GM11168 (cell line): Measurements from ENCODE around the gene SNX27.

Experiments used
- in situ Hi-C: fragments of 300-500 bp; cut with MboI; formaldehyde crosslinking; loops from one replicate; pipeline ENCODE4 v1.12.0; 2022; ENCODE audit warnings: low sequenced_read_pairs; ENCODE audit not compliant: unreplicated experiment

SNX27 gene

DNA sequence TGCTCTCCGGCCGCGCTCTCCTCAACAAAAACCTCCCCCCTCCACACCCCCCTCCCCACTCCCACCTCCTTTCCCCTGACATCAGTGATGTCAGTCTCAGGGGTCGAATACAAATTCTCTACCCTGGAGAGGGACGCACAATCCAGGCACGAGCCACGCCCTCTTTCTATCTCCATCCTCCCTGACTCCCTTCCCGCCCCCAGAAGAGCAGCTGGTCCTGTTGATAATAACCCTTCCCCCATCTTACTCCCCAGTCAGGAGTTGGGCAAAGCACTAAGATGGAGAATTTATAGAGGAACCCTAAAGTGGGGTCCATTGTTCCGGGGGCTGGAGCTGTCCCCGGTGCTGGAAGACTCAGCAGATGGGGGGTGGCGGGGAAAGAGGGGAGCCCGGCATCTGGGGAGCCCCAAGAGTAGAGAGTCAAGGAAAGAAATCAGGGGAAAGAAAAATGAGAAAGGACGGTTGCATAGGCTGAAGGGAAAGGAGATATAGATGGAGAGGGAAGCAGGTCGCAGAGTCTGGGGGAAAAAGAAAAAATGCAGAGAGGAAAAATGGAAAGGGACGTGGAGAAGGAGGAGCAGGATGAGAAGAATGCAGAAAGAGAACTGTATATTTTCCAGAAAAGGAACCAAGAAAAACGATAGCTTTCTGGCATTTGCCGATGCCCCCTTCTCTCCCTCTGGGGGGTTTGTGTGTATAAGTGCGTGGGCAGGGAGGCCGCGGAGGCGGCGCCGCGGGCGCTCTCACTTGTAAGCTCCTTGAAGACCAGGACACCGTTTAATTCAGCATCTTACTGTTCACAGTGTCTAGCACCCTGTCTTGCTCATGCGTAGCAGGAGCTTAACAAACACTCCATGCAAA lies 105.2 kb downstream of the SNX27 start, which contains the start of gene CELF3:
CELF3 (minus strand) TSS at position 33 of the 861 bp plus-strand sequence. CDS start 783 bp downstream, outside the sequence.
- in situ Hi-C loops, result no loop called here

DNA sequence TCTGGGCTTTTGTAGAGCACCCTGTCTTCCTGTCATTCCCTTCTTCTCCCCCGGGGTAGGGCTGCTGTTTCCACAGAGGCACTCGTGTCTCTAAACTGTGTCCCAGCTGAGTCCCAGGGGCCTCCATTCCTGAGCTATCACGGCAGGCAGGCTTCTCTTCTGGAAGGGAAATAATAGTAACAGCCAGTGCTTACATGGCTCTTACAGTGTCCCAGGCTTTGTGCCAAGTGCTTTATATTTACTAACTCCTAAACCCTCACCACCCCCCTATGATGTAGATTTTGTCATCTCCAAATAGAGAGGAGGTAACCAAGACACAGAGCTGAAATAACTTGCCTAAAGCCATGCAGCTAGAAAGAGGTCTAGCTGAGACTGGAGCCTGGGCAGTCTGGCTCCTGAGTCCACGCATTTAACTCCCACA lies 106.2 kb downstream of the SNX27 start:
- in situ Hi-C loops, result no loop called here

GRCh38 chr1:151718666-151719065 lies 106.8 kb downstream of the SNX27 start:
- in situ Hi-C loops, result no loop called here

DNA sequence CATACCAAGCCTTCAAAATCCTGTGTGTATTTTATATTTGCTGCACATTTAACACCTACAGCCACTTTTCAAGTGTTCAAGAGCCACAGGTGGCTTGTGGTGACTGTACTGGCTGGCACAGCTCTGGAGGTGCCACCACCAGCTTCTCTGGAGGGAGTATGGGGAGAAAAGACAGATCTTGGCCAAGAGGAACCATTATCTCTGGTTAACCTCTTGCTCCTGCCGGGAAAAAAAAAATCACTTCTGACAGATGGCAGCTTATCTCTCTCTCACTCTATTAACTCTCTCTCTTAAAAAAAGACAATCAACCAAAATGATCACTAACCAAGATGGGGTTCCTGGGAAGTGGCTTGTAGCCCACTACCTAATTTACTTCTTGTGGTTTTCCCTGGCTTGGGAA lies 108.3 kb downstream of the SNX27 start:
- in situ Hi-C loops, result no loop called here

GRCh38 chr1:151720554-151720953 lies 108.7 kb downstream of the SNX27 start:
- in situ Hi-C loops, result no loop called here

GRCh38 chr1:151720974-151721787 lies 109.3 kb downstream of the SNX27 start, which contains the start of gene RIIAD1:
Gene RIIAD1 (plus strand): TSS chr1:151721522. CDS start chr1:151721537, 15 bp downstream.
- in situ Hi-C loops, result no loop called here

DNA sequence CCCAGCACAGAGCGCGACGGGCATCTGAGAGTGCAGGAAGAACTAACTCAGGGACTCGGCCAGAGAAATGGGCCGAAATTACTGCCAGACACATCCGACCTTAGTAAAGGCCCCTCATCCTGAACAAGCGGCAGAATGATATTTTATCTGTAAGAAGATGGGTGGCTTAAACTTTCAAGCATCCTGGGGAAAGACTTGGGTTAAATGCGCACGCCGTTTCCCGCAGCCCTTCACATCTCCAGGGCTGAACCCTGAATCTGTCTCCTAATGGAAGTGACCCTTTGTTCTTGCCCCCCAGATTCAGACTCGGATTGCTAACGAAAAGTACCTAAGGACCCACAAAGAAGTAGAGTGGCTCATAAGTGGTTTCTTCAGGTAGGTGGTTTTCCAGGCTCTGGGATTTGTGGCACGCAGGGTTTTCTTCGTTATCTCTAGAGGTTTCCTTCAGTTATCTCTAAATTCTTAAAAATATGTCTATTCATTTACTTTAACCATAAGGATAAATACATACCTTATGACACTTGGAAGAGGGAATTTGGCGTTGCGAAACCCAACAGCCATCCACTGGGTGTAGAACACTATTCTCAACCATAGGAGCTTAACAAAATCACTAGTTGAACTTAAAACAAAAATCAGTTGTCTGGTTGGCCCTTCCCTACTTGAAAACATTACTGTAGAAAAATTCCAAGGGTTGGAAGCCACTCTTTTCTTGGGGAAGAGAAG lies 110.1 kb downstream of the SNX27 start:
- in situ Hi-C loops, result no loop called here

GRCh38 chr1:151723726-151724370 lies 112.0 kb downstream of the SNX27 start:
- in situ Hi-C loops, result no loop called here

DNA sequence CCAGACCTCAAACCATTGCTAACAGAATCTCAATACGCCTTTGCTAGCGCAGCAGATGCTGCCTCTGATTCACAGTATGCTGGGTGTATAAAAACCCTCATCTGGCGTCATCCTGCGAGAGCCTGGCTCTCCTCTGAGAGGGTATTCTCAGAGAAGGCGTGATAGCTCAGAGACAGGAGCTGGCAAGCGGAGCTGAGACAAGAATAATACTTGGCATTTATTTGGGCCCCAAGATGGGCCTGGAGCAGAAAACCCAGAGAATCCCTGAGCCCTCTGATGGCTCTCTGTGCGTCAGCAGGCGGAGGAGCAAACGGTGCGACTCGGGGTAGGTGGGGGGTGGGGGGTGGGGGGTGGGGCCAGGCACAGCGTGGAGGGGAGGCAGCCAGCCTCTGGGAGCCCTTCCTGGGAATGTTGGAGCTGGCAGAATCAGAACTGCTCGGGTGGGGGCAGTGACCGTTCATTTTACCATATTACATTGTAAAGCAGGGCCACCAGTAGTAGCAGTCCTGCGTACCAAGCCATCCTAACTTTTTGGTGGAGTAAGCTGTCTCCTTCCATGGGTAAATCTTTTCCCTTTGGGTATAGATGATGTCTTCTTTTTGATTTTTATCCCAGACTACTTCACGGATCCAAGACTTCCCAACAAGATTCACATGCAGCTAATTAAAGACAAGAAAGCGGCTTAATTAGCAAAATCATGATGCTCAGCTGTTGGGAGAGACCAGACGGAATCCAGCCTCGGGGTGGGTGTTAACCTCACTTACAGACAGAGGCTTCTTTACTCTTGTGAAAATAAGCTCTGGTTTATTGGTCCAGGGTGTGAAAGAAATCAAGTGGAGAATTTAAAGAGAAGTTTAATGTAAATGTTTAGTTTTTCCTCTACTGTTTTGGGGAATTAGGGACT lies 116.6 kb downstream of the SNX27 start:
- in situ Hi-C loops, result no loop called here

DNA sequence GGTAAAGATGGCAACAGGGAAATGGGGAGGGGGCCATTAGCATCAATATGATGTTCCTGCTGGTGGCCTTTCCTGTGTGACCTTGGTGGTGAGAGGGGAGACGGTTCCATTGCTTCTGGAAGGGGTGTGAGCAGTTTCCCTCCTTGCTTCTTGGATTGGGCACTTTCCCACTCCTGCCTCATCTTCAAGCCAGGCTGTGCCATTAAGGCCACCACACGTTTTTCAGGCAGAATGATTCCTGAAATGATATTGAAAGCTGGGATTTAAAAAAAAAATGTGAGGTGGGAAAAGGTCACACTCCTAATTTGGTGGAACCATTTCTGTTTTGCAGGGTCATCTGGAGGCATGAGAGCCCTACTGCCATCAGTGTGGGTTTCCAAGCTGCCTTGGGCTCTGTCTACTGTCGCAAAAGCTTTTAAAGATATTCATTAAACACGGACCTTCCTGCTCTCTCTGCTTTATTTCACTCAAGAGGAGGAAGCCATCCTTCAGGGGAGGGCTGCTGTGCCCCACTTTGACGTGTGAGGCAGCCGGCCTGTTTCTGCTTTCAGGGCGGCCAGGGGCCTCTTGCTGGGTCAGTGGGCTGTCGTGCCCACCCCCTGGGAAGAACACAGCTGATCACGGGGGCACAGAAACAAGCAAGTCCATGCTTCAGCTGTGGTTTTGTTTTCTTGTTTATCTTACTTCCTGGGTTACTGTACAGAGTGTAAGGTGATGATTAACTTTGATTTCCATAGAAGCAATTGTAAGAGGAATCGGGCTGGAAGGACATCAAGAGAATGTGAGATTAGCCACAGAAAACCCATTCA lies 117.5 kb downstream of the SNX27 start:
- in situ Hi-C loops, result no loop called here

- in situ Hi-C loops, result loop anchor here (10.0 kb wide), 1 partner anchor 135 kb away; no protein-coding TSS in a partner anchor
These were observed 118.1 kb downstream of the SNX27 start for GRCh38 chr1:151729966-151730291.

DNA sequence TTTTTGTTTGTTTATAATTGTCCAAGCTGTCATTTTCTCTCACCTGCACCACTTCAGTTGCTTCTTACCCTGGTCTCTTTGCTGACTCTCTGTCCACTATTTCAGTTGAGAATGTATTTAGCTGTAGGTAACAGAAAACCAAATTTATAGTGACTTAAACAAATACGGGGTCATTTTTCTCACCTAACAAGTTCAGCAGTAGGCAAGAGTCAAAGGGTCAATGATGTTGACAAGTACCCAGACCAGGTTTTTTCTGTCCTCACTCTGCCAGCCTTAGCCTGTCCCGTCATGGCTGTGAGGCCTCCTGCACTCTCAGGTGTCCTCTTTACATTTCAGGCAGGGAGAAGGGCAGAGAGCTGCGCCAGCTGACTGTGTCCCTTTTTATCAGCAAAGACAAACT lies 121.3 kb downstream of the SNX27 start:
- in situ Hi-C loops, result loop anchor here (10.0 kb wide), 1 partner anchor 138 kb away; no protein-coding TSS in a partner anchor

GRCh38 chr1:151733995-151734394 lies 122.1 kb downstream of the SNX27 start:
- in situ Hi-C loops, result loop anchor here (10.0 kb wide), 1 partner anchor 139 kb away; no protein-coding TSS in a partner anchor

DNA sequence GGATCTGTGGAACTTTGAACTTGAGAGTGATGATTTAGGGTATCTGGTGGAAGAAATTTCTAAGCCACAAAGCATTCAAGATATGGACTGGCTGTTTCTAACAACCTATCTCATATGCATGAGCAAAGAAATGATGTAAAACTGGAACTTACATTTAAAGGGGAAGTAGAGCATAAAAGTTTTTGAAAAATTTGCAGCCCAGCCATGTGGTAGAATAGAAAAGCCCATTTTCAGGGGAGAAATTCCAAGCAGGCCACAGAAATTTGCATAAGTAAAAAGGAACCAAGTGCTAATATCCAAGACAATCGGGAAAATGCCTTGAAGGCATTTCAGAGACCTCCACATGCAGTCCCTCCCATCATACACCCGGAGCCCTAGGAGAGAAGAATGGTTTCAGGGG lies 125.2 kb downstream of the SNX27 start:
- in situ Hi-C loops, result loop anchor here (10.0 kb wide), 1 partner anchor 142 kb away; no protein-coding TSS in a partner anchor

- in situ Hi-C loops, result loop anchor here (10.0 kb wide), 1 partner anchor 143 kb away; no protein-coding TSS in a partner anchor
These were observed 125.6 kb downstream of the SNX27 start for GRCh38 chr1:151737479-151737878.

DNA sequence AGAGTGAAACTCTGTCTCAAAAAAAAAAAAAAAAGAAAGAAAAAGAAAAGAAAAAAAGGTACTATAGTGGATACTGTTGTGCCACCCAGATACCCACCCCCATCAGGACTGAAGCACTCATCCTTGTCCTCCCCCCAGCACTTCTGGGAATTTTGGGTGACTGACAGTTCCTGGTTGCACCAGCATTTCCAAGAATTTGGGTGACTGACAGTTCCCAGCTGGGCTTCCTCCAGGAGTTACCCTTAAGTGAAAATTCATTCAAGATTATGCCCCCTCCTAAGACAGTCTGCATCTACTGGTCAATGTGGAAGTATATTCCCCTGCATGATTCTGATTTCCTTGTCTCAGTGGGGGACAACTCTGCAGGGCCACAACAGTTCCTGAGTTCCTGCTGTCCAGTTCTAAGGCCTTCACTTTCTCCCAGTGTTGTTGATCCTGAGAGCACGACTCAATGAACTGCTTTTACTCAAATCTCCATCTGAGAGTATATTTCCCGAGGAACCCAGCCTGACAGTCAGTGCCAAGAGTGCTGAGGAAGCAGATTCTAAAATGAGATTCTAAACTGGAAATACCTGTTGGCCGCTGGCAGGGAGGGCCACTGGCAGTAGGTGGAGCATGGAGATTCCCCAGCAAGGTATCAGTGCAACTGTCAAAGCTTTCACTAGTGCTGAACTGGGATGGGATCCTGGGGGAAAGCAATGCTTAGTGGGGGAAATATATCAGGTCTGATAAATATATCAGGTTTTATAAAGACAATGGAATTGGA lies 127.9 kb downstream of the SNX27 start:
- in situ Hi-C loops, result loop anchor here (10.0 kb wide), 1 partner anchor 145 kb away; no protein-coding TSS in a partner anchor

DNA sequence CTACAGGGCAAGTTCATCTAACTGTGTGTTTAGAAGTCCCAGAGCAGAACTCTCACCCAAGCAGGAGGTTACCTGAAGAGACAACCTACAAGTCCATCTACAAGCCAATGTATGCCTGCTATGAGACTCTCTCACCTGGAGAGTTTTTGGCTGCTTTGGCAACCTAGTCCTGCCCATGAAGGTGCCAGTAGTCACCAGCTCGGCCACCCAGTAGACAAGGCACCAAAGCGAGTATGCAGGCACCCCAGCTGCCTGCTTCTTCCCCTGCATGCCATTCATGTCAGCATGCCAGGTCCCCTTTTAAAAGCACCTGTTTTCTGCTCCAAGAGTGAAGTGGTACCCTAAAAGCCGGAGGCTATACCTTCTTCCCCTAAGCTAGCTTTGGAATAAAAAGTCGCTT lies 129.7 kb downstream of the SNX27 start:
- in situ Hi-C loops, result no loop called here
